Sigmoid colon (tissue), 7 donors: ENCODE measurements around the gene FAM151B. TPM values are rescaled to one million over a fixed set of nuclear protein-coding genes. Genes with fewer than 3 reads are reported as not detected.

Experiments used
- DNase-seq: peaks from one replicate; pipeline ENCODE4 v3.0.0-alpha.2; 2019
- H3K27ac ChIP-seq, 4 donors: fragments of 200-600 bp; sonication (generic); one replicate each; pipeline ENCODE4 v1.5.1; 2016 to 2019; ENCODE audit warnings: mild to moderate bottlenecking in 1 of 4
- H3K27me3 ChIP-seq, 3 donors: fragments of 200-600 bp; sonication (generic); one replicate each; pipeline ENCODE4 v1.5.1; 2019; ENCODE audit warnings: mild to moderate bottlenecking in 1 of 3
- H3K36me3 ChIP-seq, 4 donors: fragments of 200-600 bp; sonication (generic); one replicate each; pipeline ENCODE4 v1.5.1; 2016 to 2019
- H3K4me1 ChIP-seq, 4 donors: fragments of 200-600 bp; sonication (generic); one replicate each; pipeline ENCODE4 v1.5.1; 2017 to 2019
- H3K4me3 ChIP-seq, 4 donors: fragments of 200-600 bp; sonication (generic); one replicate each; pipeline ENCODE4 v1.5.1; 2017 to 2019; ENCODE audit warnings: mild to moderate bottlenecking in 2 of 4, moderate library complexity in 1 of 4
- H3K9me3 ChIP-seq, 4 donors: fragments of 200-600 bp in 3 of 4; sonication (generic) in 3 of 4; one replicate each; pipeline versions ENCODE4 v1.5.1 to v1.6.1; 2013 to 2019
- CTCF ChIP-seq, 4 experiments: fragments of 450-650 bp in 3 of 4; fragments of 200-600 bp in 1 of 4; IDR thresholded peaks; one replicate each; pipeline ENCODE4 v1.5.1; 2016 to 2019; ENCODE audit warnings: antibody characterized with exemption in 4 of 4, mild to moderate bottlenecking in 3 of 4, moderate library complexity in 2 of 4
- EP300 ChIP-seq, 4 donors: sonication (generic); formaldehyde crosslinking; IDR thresholded peaks; one replicate each; pipeline ENCODE4 v1.6.1; 2017; ENCODE audit warnings: antibody characterized with exemption in 4 of 4
- POLR2A ChIP-seq, 2 donors: fragments of 450-650 bp; IDR thresholded peaks; one replicate each; pipeline ENCODE4 v1.6.1; 2016; ENCODE audit warnings: antibody characterized with exemption in 2 of 2, mild to moderate bottlenecking in 2 of 2, moderate library complexity in 2 of 2
- POLR2AphosphoS5 ChIP-seq, 4 donors: sonication (generic); formaldehyde crosslinking; IDR thresholded peaks; one replicate each; pipeline ENCODE4 v1.6.1; 2017; ENCODE audit warnings: antibody characterized with exemption in 4 of 4
- WGBS, 2 donors: extraction: QIAGEN DNeasy Blood & Tissue Kit; methylation state at CpG; one replicate each; pipeline ENCODE4 v1.1.7; 2013; 5-methylcytosine and 5-hydroxymethylcytosine counted together
- intact Hi-C: fragments of 100-400 bp; cut with DNase I; formaldehyde crosslinking; loops from one replicate; pipeline ENCODE4 v1.15.1; 2023
- polyA plus RNA-seq, 3 donors: library from polyadenylated mRNA; stranded (reverse); fragments of 200-250 nt; gene quantifications; one replicate each; pipeline ENCODE4 v1.2.3, GENCODE V29; 2013
- total RNA-seq, 4 donors: library from RNA; depleted of rRNA; stranded (reverse); fragments of >200 nt; gene quantifications; one replicate each; pipeline ENCODE4 v1.1.0, GENCODE V29; 2016
- donor health status: healthy with polysubstance abuse.
- donor health status: Bipolar disorder and iron deficiency.
- donor health status: healthy.

FAM151B gene
- total and polyA plus RNA-seq, 7 donors, result 0.46 to 3.3 (median 1.6) TPM

GRCh38 chr5:80590766-80591165 is 102.9 kb downstream of the FAM151B start:
- no peak overlapping the region for H3K4me3 ChIP-seq
- no peaks in the 10 kb centered on the region for H3K4me1 ChIP-seq
- no peaks in the 10 kb centered on the region for H3K9me3 ChIP-seq
- no peak for DNase-seq
- intact Hi-C loops, result no loop called here
- no peak overlapping the region for H3K27ac ChIP-seq
- WGBS, 2 donors, result 90% methylated on average over 5 of the region's 5 CpGs
- TF ChIP-seq EP300 (IDR thresholded peaks at IDR 0.05), result no peak
- no peak for TF ChIP-seq CTCF (IDR thresholded peaks at IDR 0.05)
- no peaks in the 10 kb centered on the region for H3K36me3 ChIP-seq
- H3K27me3 ChIP-seq, result no peaks in the 10 kb centered on the region

DNA sequence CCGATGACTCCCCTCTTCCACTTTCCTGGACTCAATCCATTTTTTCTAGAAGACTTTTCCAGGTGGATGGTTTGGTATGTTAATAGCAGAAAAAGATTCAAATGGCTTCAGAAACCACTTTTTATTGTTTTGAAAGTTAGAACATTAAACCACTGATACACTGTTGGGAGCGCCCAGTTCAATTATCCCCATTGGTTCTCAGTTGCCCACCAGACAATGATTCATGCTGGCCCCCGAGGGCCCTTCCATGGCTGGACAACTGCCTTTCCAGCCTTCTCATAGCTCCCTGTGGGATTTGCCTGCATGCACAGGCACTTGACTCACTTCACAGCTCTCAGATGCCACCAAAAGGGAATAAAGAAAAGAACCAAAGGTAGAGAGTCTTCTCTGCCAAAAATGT is 103.5 kb downstream of the FAM151B start:
- WGBS, 2 donors, result 93 to 94% methylated on average over 3 of the region's 3 CpGs
- TF ChIP-seq POLR2AphosphoS5 (IDR thresholded peaks at IDR 0.05) (no peak), POLR2A (IDR thresholded peaks at IDR 0.05) (no peak), EP300 (IDR thresholded peaks at IDR 0.05) (no peak), CTCF (IDR thresholded peaks at IDR 0.05) (no peak)
- intact Hi-C loops, result no loop called here
- no peak for DNase-seq
- no peaks in the 10 kb centered on the region for H3K36me3 ChIP-seq
- no peak overlapping the region for H3K4me3 ChIP-seq
- no peak overlapping the region for H3K27ac ChIP-seq
- H3K9me3 ChIP-seq, result no peaks in the 10 kb centered on the region
- no peaks in the 10 kb centered on the region for H3K4me1 ChIP-seq
- no peaks in the 10 kb centered on the region for H3K27me3 ChIP-seq

GRCh38 chr5:80592105-80592504 is 104.2 kb downstream of the FAM151B start:
- no peak for DNase-seq
- Histone ChIP-seq H3K36me3 (no peaks in the 10 kb centered on the region), H3K9me3 (no peaks in the 10 kb centered on the region), H3K4me1 (no peaks in the 10 kb centered on the region), H3K27me3 (no peaks in the 10 kb centered on the region), H3K4me3 (no peak overlapping the region), H3K27ac (no peak overlapping the region)
- TF ChIP-seq POLR2A (IDR thresholded peaks at IDR 0.05), result no peak
- TF ChIP-seq CTCF (IDR thresholded peaks at IDR 0.05), result no peak
- no peak for TF ChIP-seq POLR2AphosphoS5 (IDR thresholded peaks at IDR 0.05)
- intact Hi-C loops, result no loop called here
- WGBS, 2 donors, result 62 to 80% methylated on average over 1 of the region's 1 CpG

Other genes starting within 250 kb of the FAM151B start
- gene SERINC5, start 232.1 kb upstream of the FAM151B start, total RNA-seq, result 10 to 100 TPM in 2 of 4 donors, 1 to 10 TPM in 2; 6.6 to 11.9 (median 9.9) TPM
- 10 to 100 TPM in 1 of 3 donors, 1 to 10 TPM in 2; 3.6 to 25.9 (median 5.1) TPM for gene SERINC5, start 232.1 kb upstream of the FAM151B start, polyA plus RNA-seq
- not detected for gene SPZ1, start 168.1 kb upstream of the FAM151B start, total RNA-seq
- gene SPZ1, start 168.1 kb upstream of the FAM151B start, polyA plus RNA-seq, result not detected
- gene ZFYVE16, start 80.0 kb upstream of the FAM151B start, total RNA-seq, result 10 to 100 TPM; 29.6 to 43.2 (median 34.4) TPM
- 10 to 100 TPM in 1 of 3 donors, 1 to 10 TPM in 2; 8.6 to 20.4 (median 9.1) TPM for gene ZFYVE16, start 80.0 kb upstream of the FAM151B start, polyA plus RNA-seq
- not detected for gene ANKRD34B, start 82.2 kb downstream of the FAM151B start, total RNA-seq
- gene ANKRD34B, start 82.2 kb downstream of the FAM151B start, polyA plus RNA-seq, result under 1 TPM in 1 of 3 donors, not detected in 2; 0.01 TPM
- gene MSH3, start 166.6 kb downstream of the FAM151B start, total RNA-seq, result 10 to 100 TPM; 11.8 to 15.3 (median 13.3) TPM
- 1 to 10 TPM; 3.6 to 7.6 (median 4.8) TPM for gene MSH3, start 166.6 kb downstream of the FAM151B start, polyA plus RNA-seq
- 1 to 10 TPM; 5.6 to 9.0 (median 8.4) TPM for gene DHFR, start 166.9 kb downstream of the FAM151B start, total RNA-seq
- 10 to 100 TPM; 12.0 to 34.0 (median 31.4) TPM for gene DHFR, start 166.9 kb downstream of the FAM151B start, polyA plus RNA-seq